Keratinocyte (primary cell): ENCODE measurements around the gene LHX4. TPM values are rescaled to one million over a fixed set of nuclear protein-coding genes. Genes with fewer than 3 reads are reported as not detected.

Source experiments
- DNase-seq: peaks from one replicate; pipeline ENCODE4 v3.0.0-alpha.2; 2011; ENCODE audit warnings: low read depth, missing footprints, low spot score
- FAIRE-seq: peaks from 2 replicates; lab custom pipeline; 2011; peaks lifted over from hg19 to GRCh38; lab: Jason Lieb, UNC
- H2AFZ ChIP-seq: 2 replicates; pipeline ENCODE4 v1.6.0; 2012; ENCODE audit warnings: low read length, control low read depth, inconsistent platforms; ENCODE audit not compliant: control insufficient read depth
- H3K27ac ChIP-seq: 2 replicates; pipeline ENCODE4 v1.5.1; 2011; ENCODE audit warnings: low read length; ENCODE audit not compliant: control insufficient read depth, insufficient read depth
- H3K27me3 ChIP-seq: 3 replicates; pipeline ENCODE4 v1.6.0; 2011; ENCODE audit warnings: low read length; ENCODE audit not compliant: control insufficient read depth, insufficient read depth; ENCODE audit errors: extremely low read depth
- H3K36me3 ChIP-seq, 2 experiments: 2 replicates in 1 of 2; 3 replicates in 1 of 2; pipeline ENCODE4 v1.5.1; 2011; ENCODE audit warnings: low read length in 2 of 2, mild to moderate bottlenecking in 1 of 2; ENCODE audit not compliant: control insufficient read depth in 2 of 2, insufficient read depth in 2 of 2; ENCODE audit errors: extremely low read depth in 1 of 2
- H3K4me1 ChIP-seq: 3 replicates; pipeline ENCODE4 v1.5.1; 2011; ENCODE audit warnings: low read length; ENCODE audit not compliant: control insufficient read depth, insufficient read depth; ENCODE audit errors: extremely low read depth
- H3K4me2 ChIP-seq: 3 replicates; pipeline ENCODE4 v1.6.0; 2011; ENCODE audit warnings: low read depth, low read length; ENCODE audit not compliant: control insufficient read depth, insufficient read depth; ENCODE audit errors: extremely low read depth
- H3K4me3 ChIP-seq, 3 experiments: fragments of 200-600 bp in 1 of 3; sonication (generic) in 1 of 3; 2 replicates in 2 of 3; 3 replicates in 1 of 3; pipeline ENCODE4 v1.5.1; 2011 to 2016; ENCODE audit warnings: low read length in 3 of 3, mild to moderate bottlenecking in 3 of 3, control low read depth in 2 of 3, inconsistent platforms in 1 of 3, low read depth in 1 of 3, mixed read lengths in 1 of 3, mixed run types in 1 of 3, moderate library complexity in 1 of 3; ENCODE audit not compliant: control insufficient read depth in 2 of 3, insufficient read depth in 2 of 3; ENCODE audit errors: extremely low read depth in 1 of 3
- H3K79me2 ChIP-seq: 2 replicates; pipeline ENCODE4 v1.6.0; 2012; ENCODE audit warnings: low read length; ENCODE audit not compliant: control insufficient read depth, insufficient read depth
- H3K9ac ChIP-seq: 3 replicates; pipeline ENCODE4 v1.6.0; 2011; ENCODE audit warnings: low read length; ENCODE audit not compliant: control insufficient read depth, insufficient read depth; ENCODE audit errors: extremely low read depth
- H3K9me1 ChIP-seq: 3 replicates; pipeline ENCODE4 v1.6.0; 2011; ENCODE audit warnings: low read length; ENCODE audit not compliant: control insufficient read depth, insufficient read depth; ENCODE audit errors: extremely low read depth
- H3K9me3 ChIP-seq: 2 replicates; pipeline ENCODE4 v1.5.1; 2012; ENCODE audit warnings: low read depth, low read length; ENCODE audit not compliant: control insufficient read depth
- H4K20me1 ChIP-seq: 3 replicates; pipeline ENCODE4 v1.6.0; 2011; ENCODE audit warnings: low read length; ENCODE audit not compliant: control insufficient read depth, insufficient read depth; ENCODE audit errors: extremely low read depth
- CTCF ChIP-seq, 3 experiments: IDR thresholded peaks in 1 of 3; conservative IDR thresholded peaks in 1 of 3; optimal IDR thresholded peaks in 1 of 3; 2 replicates in 2 of 3; 3 replicates in 1 of 3; pipeline versions ENCODE3 to v1.5.1; 2011; ENCODE audit warnings: low read length in 3 of 3, mild to moderate bottlenecking in 3 of 3, moderate library complexity in 2 of 3, control low read depth in 1 of 3, inconsistent platforms in 1 of 3; ENCODE audit not compliant: insufficient read depth in 2 of 3; ENCODE audit errors: extremely low read depth in 1 of 3
- EZH2 ChIP-seq: IDR thresholded peaks from one replicate; pipeline ENCODE4 v1.6.1; 2012; ENCODE audit warnings: inconsistent platforms, mild to moderate bottlenecking, low read length, moderate library complexity
- dilution Hi-C: fragments of 300-500 bp; cut with MboI; formaldehyde crosslinking; loops from one replicate; pipeline ENCODE4 v1.7.0; 2020; ENCODE audit warnings: low sequenced_read_pairs; ENCODE audit not compliant: extremely low pct_ligation_motif_present
- polyA plus RNA-seq, 5 experiments: library from polyadenylated mRNA; depleted of rRNA in 3 of 5; stranded (reverse) in 3 of 5; stranded (forward) in 1 of 5; unstranded in 1 of 5; fragments of >200 nt; gene quantifications; 1 replicate in 1 of 5; 2 replicates in 3 of 5; 3 replicates in 1 of 5; pipeline versions ENCODE4 v1.2.1 to v1.2.3, GENCODE V29; 2011 to 2012; ENCODE audit warnings: missing spikeins in 2 of 5, low read depth in 1 of 5, low replicate concordance in 1 of 5

LHX4 gene
- polyA plus RNA-seq, 1 donor (not counting 4 experiments of a cell fraction or from before 2014, with no cell fraction given), result not detected

GRCh38 chr1:180267761-180268555 is 37.9 kb downstream of the LHX4 start:
- Histone ChIP-seq H3K27me3 (peaks cover 14% of the 10 kb centered on the region), H3K79me2 (no peaks in the 10 kb centered on the region), H3K9me3 (no peaks in the 10 kb centered on the region), H2AFZ (no peak overlapping the region), H3K36me3 (peaks cover 0 to 1% of the 10 kb centered on the region in 2 experiments), H3K4me2 (no peak overlapping the region), H3K4me1 (peaks cover 15% of the 10 kb centered on the region), H3K9ac (no peak overlapping the region), H3K9me1 (peaks cover 5% of the 10 kb centered on the region), H3K27ac (no peak overlapping the region), H4K20me1 (no peaks in the 10 kb centered on the region), H3K4me3 (no peak overlapping the region)
- dilution Hi-C loops, result no loop called here
- TF ChIP-seq CTCF (optimal IDR thresholded peaks at IDR 0.05 in 1 of 3, IDR thresholded peaks at IDR 0.05 in 1 of 3, conservative IDR thresholded peaks at IDR 0.05 in 1 of 3; ENCODE audit: extremely low read depth in 1 of 3, insufficient read depth in 2 of 3, low read length in 3 of 3), result no peak
- DNase-seq (no peak), FAIRE-seq (no peak)

- dilution Hi-C loops, result no loop called here
Measured at GRCh38 chr1:180268556-180269075, 38.6 kb downstream of the LHX4 start.

More at GRCh38 chr1:180268556-180269075, 38.6 kb downstream of the LHX4 start:
- no peak overlapping the region for H3K4me3 ChIP-seq
- no peak overlapping the region for H3K4me2 ChIP-seq
- no peak overlapping the region for H3K27ac ChIP-seq
- no peaks in the 10 kb centered on the region for H3K9me3 ChIP-seq
- no peaks in the 10 kb centered on the region for H4K20me1 ChIP-seq
- no peak overlapping the region for H3K9ac ChIP-seq
- DNase-seq (no peak), FAIRE-seq (no peak)
- no peak overlapping the region for H2AFZ ChIP-seq
- no peaks in the 10 kb centered on the region for H3K79me2 ChIP-seq
- peaks cover 15% of the 10 kb centered on the region for H3K4me1 ChIP-seq
- no peak for TF ChIP-seq CTCF (optimal IDR thresholded peaks at IDR 0.05 in 1 of 3, IDR thresholded peaks at IDR 0.05 in 1 of 3, conservative IDR thresholded peaks at IDR 0.05 in 1 of 3; ENCODE audit: extremely low read depth in 1 of 3, insufficient read depth in 2 of 3, low read length in 3 of 3)
- TF ChIP-seq EZH2, result no peak
- H3K9me1 ChIP-seq, result peaks cover 5% of the 10 kb centered on the region
- peaks cover 13% of the 10 kb centered on the region for H3K27me3 ChIP-seq
- peaks cover 0 to 3% of the 10 kb centered on the region in 2 experiments for H3K36me3 ChIP-seq
